GM18907 (cell line): ENCODE results near the gene BPI.
"Not testable (repeated sequence)": the region's sequence is repeated elsewhere in the genome, so short reads cannot be mapped to it uniquely, and the experiment has no call there.

Experiments used
- ATAC-seq: cut with Tn5 transposase; IDR thresholded peaks from one replicate; pipeline ENCODE4 v1.9.1; 2021; ENCODE audit warnings: mild to moderate bottlenecking, moderate library complexity; ENCODE audit not compliant: unreplicated experiment

The BPI gene

GRCh38 chr20:38303908-38304379 lies at the start of gene BPI:
TSS of gene BPI (plus strand) at chr20:38304156. CDS start at chr20:38304224, 68 bp downstream.
- no peak for ATAC-seq

- ATAC-seq, result not testable (repeated sequence)
Observed at GRCh38 chr20:38254621-38255020, 49.3 kb upstream of the BPI start.

GRCh38 chr20:38255393-38255792 lies 48.6 kb upstream of the BPI start:
- no peak for ATAC-seq

- no peak for ATAC-seq
Observed at GRCh38 chr20:38256021-38256420, 47.9 kb upstream of the BPI start.

GRCh38 chr20:38256966-38257365 lies 47.0 kb upstream of the BPI start:
- ATAC-seq, result no peak

- no peak for ATAC-seq
Observed at GRCh38 chr20:38258545-38259215, 45.3 kb upstream of the BPI start.

GRCh38 chr20:38260025-38260377 lies 44.0 kb upstream of the BPI start:
- no peak for ATAC-seq

- ATAC-seq, result no peak
Observed at GRCh38 chr20:38260378-38261053, 43.4 kb upstream of the BPI start, which contains the start of gene KIAA1755. TSS of gene KIAA1755 (minus strand) at chr20:38260735. CDS start at chr20:38260500, 235 bp downstream.

GRCh38 chr20:38261054-38261390 lies 42.9 kb upstream of the BPI start:
- no peak for ATAC-seq

GRCh38 chr20:38262931-38263330 lies 41.0 kb upstream of the BPI start:
- no peak for ATAC-seq

GRCh38 chr20:38266426-38266825 lies 37.5 kb upstream of the BPI start:
- ATAC-seq, result no peak

GRCh38 chr20:38267296-38267695 lies 36.7 kb upstream of the BPI start:
- no peak for ATAC-seq

- no peak for ATAC-seq
Observed at GRCh38 chr20:38267901-38268514, 35.9 kb upstream of the BPI start.

GRCh38 chr20:38269040-38269439 lies 34.9 kb upstream of the BPI start:
- no peak for ATAC-seq

- no peak for ATAC-seq
Observed at GRCh38 chr20:38269715-38270114, 34.2 kb upstream of the BPI start.

GRCh38 chr20:38270869-38271605 lies 32.9 kb upstream of the BPI start:
- ATAC-seq, result no peak

GRCh38 chr20:38271608-38272120 lies 32.3 kb upstream of the BPI start:
- no peak for ATAC-seq

GRCh38 chr20:38272398-38272797 lies 31.6 kb upstream of the BPI start:
- no peak for ATAC-seq

- no peak for ATAC-seq
Observed at GRCh38 chr20:38272961-38273360, 31.0 kb upstream of the BPI start.

GRCh38 chr20:38275815-38276550 lies 28.0 kb upstream of the BPI start:
- no peak for ATAC-seq

- ATAC-seq, result no peak
Observed at GRCh38 chr20:38277285-38277684, 26.7 kb upstream of the BPI start.
